D721Med (cell line): ENCODE measurements around the gene APBB1IP.
"Not testable (repeated sequence)": the region's sequence is repeated elsewhere in the genome, so short reads cannot be mapped to it uniquely, and the experiment has no call there.

Experiments used
- DNase-seq: peaks from one replicate; pipeline ENCODE4 v3.0.0; 2011; ENCODE audit warnings: low spot score; ENCODE audit not compliant: insufficient read length
- FAIRE-seq: peaks from 2 replicates; lab custom pipeline; 2011; peaks lifted over from hg19 to GRCh38; lab: Jason Lieb, UNC
- TF ChIP-seq, protein P1 (sequence below): IDR thresholded peaks from 2 replicates; pipeline ENCODE4 v1.5.1; 2012; ENCODE audit warnings: mild to moderate bottlenecking, control low read depth; ENCODE audit not compliant: insufficient read depth; ENCODE audit errors: missing control alignments

APBB1IP gene

DNA sequence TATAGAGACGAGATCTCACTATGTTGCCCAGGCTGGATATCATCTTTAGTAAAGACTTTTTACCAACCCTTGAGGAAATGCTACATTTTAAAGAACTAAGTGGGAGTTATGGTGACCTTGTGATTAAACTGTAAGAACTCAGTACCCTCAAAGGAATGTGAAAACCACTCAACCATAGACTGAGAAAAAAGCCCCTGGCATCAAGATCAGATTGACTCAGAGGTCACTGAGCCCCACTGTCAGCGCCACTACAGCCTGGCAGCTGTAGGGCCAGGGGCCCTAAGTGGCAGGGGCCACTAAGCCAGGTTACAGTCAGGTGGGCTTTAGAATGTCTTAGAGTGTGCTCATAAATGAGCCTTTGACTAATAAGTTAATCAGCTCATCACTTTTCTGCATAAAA, 55.9 kb downstream of the APBB1IP start:
- FAIRE-seq (no peak), DNase-seq (no peak)
- TF ChIP-seq, protein P1, sequence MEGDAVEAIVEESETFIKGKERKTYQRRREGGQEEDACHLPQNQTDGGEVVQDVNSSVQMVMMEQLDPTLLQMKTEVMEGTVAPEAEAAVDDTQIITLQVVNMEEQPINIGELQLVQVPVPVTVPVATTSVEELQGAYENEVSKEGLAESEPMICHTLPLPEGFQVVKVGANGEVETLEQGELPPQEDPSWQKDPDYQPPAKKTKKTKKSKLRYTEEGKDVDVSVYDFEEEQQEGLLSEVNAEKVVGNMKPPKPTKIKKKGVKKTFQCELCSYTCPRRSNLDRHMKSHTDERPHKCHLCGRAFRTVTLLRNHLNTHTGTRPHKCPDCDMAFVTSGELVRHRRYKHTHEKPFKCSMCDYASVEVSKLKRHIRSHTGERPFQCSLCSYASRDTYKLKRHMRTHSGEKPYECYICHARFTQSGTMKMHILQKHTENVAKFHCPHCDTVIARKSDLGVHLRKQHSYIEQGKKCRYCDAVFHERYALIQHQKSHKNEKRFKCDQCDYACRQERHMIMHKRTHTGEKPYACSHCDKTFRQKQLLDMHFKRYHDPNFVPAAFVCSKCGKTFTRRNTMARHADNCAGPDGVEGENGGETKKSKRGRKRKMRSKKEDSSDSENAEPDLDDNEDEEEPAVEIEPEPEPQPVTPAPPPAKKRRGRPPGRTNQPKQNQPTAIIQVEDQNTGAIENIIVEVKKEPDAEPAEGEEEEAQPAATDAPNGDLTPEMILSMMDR: no peak

DNA sequence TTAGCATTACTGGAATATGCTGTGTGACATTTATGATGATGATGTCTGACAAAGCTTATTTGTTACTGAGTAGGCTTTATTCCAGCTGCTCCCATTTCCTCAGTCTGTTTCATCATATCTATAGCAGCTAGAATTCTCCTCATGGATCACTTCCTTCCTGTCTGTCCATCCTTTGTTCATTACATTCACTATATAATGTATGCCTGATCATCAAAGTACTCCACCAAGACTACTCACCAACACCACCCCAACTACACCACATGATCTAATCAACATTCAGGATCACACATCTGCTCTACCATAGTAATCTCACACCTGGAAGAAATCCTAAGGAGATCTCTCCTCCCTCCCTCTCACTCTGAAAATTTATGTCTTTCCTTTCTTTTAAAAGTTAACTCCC, 61.3 kb downstream of the APBB1IP start:
- DNase-seq (no peak), FAIRE-seq (no peak)
- TF ChIP-seq, protein P1: no peak

DNA sequence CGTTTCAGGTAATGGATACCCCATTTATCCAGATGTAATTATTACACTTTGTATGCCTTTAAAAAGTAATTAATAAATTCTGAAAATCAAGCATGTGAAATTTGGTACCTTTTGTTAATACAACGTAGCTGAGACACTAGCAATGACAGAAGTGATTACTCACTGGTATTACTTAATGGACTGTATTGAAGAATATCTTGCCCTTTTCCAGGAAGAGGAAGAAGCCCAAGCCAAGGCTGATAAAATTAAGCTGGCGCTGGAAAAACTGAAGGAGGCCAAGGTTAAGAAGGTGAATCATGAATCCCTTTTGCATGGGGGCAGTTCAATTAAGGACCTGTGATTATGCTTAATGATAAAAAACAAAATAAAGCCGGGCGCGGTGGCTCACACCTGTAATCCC, 64.8 kb downstream of the APBB1IP start:
- DNase-seq (no peak), FAIRE-seq (no peak)
- TF ChIP-seq, protein P1: no peak

DNA sequence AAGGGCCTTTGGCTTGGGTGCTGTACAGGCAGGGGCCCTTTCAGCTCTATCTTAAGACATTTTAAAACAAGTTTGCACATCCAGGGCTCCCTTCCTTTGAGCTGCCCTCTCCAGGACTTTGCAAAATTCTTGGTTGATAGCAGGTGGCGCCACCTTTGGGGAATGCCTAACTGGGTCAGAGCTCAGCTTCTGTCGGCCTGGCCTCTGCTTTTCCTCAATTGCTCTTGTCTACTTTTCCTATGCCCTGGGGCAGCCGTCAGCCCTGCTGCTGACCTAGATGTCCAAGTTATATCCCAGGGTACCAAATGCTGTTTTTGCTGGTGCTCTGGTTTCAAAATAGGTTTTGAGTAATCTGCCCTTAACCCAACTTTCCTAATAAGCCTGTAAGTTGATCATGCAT, 65.8 kb downstream of the APBB1IP start:
- TF ChIP-seq, protein P1: peak; percentile 16
- FAIRE-seq (no peak), DNase-seq (no peak)

DNA sequence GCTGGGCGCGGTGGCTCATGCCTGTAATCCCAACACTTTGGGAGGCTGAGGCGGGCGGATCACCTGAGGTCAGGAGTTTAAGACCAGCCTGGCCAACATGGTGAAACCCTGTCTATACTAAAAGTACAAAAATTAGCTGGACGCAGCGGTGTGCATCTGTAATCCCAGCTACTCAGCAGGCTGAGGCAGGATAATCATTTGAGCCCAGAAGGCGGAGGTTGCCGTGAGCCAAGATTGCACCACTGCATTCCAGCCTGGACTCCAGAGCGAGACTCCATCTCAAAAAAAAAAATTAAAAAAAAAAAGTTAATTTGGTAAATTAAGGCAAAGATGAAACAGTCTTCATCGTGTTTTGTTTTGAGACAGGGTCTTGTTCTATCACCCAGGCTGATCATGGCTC, 66.3 kb downstream of the APBB1IP start:
- FAIRE-seq, DNase-seq: not testable (repeated sequence)

DNA sequence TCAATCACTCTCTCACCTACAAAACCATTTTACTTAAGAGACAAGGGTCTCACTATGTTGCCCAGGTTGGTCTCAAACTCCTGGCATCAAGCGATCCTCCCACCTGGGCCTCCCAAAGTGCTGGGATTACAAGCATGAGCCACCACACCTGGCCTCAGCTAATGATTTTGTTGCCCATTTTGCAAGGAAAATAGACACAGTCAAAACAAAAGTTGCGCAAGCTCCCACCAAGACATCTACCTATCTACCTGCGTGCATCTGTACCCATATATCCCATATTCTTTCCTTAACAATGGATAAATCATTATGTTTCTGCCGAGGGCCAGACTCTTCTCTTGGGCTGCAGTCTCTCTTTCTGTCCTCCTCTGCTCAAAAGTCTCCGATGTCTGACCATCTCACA, 67.3 kb downstream of the APBB1IP start:
- TF ChIP-seq, protein P1: no peak
- no peak for FAIRE-seq
- no peak for DNase-seq

DNA sequence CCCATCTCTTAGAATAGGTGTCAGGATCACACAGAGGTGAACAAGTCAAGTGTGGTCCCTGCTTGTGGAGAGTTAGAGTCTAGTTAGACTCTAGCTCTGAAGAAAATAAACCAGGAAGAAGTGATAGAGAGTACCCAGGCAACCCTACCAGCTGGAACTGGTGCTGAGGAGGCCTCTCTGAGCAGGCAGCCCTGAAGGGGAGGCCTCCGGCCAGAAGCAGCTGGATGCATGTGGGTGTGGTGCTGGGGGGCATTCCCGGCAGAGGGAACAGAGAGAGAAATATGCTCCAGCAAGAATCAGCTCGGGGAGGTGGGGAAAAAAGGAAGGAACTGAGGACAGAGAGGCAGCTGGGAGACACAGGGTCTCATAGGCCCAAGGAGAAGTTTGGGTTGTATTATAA, 68.6 kb downstream of the APBB1IP start:
- FAIRE-seq (no peak), DNase-seq (no peak)
- TF ChIP-seq, protein P1: no peak

DNA sequence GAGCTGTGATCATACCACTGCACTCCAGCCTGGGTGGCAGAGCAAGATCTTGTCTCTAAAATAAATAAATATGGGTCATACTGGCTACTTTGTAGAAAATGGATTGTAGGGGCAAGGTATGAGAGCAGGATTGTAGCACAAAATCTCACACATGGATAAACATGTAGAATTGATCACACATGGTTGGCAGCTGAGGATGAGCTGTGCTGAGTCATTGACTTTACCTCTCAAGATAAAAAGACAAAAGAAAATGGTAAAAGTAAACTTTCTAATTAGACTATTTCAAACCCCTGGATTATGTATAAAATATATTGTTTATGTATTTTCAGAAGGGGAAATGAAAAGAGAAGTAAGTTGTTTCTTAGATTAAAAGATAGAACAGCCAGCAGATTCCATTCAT, 69.3 kb downstream of the APBB1IP start:
- FAIRE-seq: no peak

More for the DNA sequence above, 69.3 kb downstream of the APBB1IP start:
- DNase-seq: no peak
- TF ChIP-seq, protein P1: no peak
